Measurements from ENCODE around the gene TRMT61B. TPM values are rescaled to one million over a fixed set of nuclear protein-coding genes. Genes with fewer than 3 reads are reported as not detected.

The TRMT61B gene
- total and polyA plus RNA-seq, 2 of the 13 experiments (the other 11 are each of a cell fraction or from before 2014, with no cell fraction given), result 19.7 to 23.5 TPM

GRCh38 chr2:28894470-28895188 lies 24.5 kb upstream of the TRMT61B start, which contains the start of gene WDR43 (continued):
- TF ChIP-seq, protein P1, sequence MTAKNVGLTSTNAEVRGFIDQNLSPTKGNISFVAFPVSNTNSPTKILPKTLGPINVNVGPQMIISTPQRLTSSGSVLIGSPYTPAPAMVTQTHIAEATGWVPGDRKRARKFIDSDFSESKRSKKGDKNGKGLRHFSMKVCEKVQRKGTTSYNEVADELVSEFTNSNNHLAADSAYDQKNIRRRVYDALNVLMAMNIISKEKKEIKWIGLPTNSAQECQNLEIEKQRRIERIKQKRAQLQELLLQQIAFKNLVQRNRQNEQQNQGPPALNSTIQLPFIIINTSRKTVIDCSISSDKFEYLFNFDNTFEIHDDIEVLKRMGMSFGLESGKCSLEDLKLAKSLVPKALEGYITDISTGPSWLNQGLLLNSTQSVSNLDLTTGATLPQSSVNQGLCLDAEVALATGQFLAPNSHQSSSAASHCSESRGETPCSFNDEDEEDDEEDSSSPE (CRISPR knock-in tag; IDR thresholded peaks at IDR 0.05), result peak; percentile 62
- TF ChIP-seq ARNT (IDR thresholded peaks at IDR 0.05) (no peak), REPIN1 (CRISPR knock-in tag; IDR thresholded peaks at IDR 0.05; ENCODE audit: borderline replicate concordance, low read depth) (peak; percentile 97), ZNF503 (CRISPR knock-in tag; IDR thresholded peaks at IDR 0.05) (no peak; the same call in 1 of the 2 replicates), NFYC (CRISPR knock-in tag; IDR thresholded peaks at IDR 0.05) (peak; percentile 74), ZNF30 (CRISPR knock-in tag; IDR thresholded peaks at IDR 0.05) (no peak), ZBTB8A (CRISPR knock-in tag; IDR thresholded peaks at IDR 0.05; ENCODE audit: borderline replicate concordance, low read depth) (no peak), ZBTB33 (CRISPR knock-in tag; IDR thresholded peaks at IDR 0.05) (no peak), GMEB1 (CRISPR knock-in tag; IDR thresholded peaks at IDR 0.05; ENCODE audit: borderline replicate concordance) (peak; percentile 85), SRF (IDR thresholded peaks at IDR 0.05; ENCODE audit: low read depth, low read length) (no peak), ATF7 (IDR thresholded peaks at IDR 0.05) (no peak), ATF7 (CRISPR knock-in tag; IDR thresholded peaks at IDR 0.05) (no peak)
- TF ChIP-seq, protein P2, sequence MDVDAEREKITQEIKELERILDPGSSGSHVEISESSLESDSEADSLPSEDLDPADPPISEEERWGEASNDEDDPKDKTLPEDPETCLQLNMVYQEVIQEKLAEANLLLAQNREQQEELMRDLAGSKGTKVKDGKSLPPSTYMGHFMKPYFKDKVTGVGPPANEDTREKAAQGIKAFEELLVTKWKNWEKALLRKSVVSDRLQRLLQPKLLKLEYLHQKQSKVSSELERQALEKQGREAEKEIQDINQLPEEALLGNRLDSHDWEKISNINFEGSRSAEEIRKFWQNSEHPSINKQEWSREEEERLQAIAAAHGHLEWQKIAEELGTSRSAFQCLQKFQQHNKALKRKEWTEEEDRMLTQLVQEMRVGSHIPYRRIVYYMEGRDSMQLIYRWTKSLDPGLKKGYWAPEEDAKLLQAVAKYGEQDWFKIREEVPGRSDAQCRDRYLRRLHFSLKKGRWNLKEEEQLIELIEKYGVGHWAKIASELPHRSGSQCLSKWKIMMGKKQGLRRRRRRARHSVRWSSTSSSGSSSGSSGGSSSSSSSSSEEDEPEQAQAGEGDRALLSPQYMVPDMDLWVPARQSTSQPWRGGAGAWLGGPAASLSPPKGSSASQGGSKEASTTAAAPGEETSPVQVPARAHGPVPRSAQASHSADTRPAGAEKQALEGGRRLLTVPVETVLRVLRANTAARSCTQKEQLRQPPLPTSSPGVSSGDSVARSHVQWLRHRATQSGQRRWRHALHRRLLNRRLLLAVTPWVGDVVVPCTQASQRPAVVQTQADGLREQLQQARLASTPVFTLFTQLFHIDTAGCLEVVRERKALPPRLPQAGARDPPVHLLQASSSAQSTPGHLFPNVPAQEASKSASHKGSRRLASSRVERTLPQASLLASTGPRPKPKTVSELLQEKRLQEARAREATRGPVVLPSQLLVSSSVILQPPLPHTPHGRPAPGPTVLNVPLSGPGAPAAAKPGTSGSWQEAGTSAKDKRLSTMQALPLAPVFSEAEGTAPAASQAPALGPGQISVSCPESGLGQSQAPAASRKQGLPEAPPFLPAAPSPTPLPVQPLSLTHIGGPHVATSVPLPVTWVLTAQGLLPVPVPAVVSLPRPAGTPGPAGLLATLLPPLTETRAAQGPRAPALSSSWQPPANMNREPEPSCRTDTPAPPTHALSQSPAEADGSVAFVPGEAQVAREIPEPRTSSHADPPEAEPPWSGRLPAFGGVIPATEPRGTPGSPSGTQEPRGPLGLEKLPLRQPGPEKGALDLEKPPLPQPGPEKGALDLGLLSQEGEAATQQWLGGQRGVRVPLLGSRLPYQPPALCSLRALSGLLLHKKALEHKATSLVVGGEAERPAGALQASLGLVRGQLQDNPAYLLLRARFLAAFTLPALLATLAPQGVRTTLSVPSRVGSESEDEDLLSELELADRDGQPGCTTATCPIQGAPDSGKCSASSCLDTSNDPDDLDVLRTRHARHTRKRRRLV (CRISPR knock-in tag; IDR thresholded peaks at IDR 0.05), result no peak
- TF ChIP-seq, protein P3, sequence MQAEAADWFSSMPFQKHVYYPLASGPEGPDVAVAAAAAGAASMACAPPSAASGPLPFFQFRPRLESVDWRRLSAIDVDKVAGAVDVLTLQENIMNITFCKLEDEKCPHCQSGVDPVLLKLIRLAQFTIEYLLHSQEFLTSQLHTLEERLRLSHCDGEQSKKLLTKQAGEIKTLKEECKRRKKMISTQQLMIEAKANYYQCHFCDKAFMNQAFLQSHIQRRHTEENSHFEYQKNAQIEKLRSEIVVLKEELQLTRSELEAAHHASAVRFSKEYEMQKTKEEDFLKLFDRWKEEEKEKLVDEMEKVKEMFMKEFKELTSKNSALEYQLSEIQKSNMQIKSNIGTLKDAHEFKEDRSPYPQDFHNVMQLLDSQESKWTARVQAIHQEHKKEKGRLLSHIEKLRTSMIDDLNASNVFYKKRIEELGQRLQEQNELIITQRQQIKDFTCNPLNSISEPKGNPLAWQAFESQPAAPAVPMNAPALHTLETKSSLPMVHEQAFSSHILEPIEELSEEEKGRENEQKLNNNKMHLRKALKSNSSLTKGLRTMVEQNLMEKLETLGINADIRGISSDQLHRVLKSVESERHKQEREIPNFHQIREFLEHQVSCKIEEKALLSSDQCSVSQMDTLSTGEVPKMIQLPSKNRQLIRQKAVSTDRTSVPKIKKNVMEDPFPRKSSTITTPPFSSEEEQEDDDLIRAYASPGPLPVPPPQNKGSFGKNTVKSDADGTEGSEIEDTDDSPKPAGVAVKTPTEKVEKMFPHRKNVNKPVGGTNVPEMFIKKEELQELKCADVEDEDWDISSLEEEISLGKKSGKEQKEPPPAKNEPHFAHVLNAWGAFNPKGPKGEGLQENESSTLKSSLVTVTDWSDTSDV (CRISPR knock-in tag; IDR thresholded peaks at IDR 0.05), result peak; percentile 94; the same call in 1 of the 2 replicates
